Fibroblast of upper back skin (primary cell): ENCODE measurements around the gene ATP11C.
"Not testable (repeated sequence)": the region's sequence is repeated elsewhere in the genome, so short reads cannot be mapped to it uniquely, and the experiment has no call there.

Experiments
- DNase-seq: peaks from one replicate; pipeline ENCODE4 v3.0.0-alpha.2; 2013

ATP11C gene

DNA sequence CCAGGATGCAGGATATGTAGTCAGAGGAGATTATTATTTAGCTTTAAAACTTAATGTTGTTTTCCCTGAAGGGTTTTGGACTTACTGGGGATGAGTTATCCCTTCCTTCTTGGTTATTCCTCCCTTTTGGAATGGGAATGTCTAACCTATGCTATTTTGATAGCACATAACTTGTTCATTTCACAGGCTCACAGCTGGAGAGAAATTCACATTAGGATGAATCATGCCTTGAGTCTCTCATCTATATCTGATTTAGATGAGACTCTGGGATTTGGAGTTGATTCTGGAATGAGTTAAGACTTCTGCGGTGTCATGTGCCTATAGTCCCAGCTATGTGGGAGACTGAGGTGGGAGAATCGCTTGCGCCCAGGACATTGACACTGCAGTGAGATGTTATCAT, 81.1 kb downstream of the ATP11C start:
- peak; percentile 85 for DNase-seq

DNA sequence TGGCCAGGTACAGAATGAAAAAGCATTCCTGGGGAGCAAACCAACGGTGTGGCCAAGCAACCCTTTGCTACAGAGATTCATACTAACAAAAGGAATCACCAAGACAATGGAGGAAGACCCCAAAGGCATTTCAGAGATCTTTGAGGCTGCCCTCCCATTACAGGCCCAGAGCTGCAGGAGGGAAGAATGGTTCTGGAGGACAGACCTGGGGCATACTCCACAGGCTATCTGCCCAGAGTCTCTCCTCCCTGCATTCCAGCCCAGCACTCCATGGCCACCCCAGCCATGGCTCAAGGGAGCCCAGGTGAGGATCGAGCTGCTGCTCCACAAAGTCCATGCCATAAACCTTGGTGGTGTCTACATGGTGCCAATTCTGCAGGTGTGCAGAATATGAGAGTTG, 81.9 kb downstream of the ATP11C start:
- no peak for DNase-seq

DNA sequence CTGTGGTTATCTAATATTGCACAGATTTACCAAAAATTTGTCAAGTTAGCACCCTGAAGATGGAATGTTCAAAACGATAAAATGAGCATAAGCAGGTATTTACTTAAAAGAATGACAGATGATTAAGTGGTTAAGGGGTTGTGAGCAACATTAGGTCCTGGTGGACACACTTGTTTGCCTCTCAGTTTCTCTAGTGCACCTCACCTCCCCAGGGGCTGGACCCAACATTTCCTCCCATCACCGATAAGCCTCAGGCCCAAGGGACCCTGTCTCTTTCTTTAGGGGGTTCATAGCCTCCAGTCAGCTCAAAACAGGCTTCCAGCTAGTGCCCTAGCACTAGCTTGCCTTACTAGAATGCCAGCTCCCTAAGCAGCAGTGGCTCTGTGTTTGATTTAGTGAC, 88.0 kb downstream of the ATP11C start:
- no peak for DNase-seq

DNA sequence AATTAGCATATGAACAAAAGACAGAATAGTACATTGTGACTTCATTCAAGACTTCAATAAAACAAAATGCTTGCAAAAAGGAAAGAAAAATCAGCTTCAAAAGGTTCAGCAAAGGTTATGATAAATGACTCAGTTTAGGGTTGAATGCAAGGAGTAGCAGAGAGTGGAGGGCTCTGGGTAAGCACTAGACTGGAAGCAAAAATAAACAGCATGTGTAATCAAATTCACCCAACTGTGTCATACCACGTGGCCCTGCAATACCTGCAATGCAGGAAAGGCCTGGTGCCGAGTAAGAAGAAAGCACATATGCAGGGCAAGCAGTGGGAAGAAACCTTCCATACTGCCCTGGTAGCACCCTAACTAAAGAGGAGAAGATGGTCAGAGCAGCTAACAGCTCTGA, 88.7 kb downstream of the ATP11C start:
- DNase-seq: no peak

DNA sequence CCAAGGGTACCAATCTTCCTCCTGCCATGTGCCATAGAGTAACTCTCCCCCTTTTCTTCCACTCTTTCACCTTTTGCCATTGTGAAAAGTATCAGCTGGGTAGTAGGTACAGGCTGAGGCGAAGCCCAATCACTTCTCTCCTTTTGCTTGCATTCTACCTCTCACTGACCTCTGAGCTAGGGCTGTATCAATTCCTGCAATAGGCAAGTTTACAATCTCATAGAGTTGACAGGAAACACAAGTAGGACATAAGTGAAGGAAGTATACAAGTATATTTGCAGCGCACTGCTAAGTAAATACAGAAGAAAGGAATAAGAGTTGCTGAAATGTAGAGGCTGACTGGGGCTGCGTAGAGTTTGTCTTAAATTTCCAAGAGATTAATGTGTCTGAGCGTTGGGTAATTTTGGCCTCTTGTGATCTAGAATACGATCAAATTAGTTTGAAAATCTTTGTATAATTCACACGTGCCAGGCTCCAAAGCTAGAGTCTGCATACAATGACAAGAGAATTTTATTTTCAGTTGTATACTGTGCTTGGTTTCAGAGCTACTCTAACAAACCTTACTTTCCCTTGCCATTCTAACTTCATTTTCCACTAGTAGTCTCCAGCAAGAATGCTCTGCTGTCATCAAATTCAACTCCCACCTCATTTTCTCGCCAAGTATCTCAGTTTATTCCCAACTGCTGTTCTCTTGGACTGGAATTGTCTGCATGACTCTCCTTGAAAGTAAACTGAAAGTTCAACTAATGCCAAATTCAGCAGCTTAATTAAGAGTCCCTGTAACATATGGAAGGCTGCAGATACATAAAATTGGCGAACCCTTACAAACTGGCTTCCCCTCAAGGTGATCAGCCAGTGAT, 90.3 kb downstream of the ATP11C start:
- DNase-seq: no peak

DNA sequence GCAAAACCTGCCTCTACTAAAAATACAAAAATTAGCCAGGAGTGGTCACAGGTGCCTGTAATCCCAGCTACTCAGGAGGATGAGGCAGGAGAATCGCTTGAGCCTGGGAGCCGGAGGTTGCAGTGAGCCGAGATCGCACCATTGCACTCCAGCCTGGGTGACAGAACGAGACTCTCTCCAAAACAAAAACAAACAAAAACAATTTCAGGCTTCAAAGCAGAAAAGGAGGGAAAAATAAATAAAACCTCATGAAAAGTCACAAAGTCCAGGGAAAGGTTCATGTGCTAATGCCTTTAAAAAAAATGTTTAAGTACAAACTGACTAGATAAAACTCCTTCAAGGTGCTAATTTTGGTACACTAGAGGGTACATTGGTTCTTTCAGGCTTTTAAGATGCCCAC, 96.5 kb downstream of the ATP11C start:
- not testable (repeated sequence) for DNase-seq

DNA sequence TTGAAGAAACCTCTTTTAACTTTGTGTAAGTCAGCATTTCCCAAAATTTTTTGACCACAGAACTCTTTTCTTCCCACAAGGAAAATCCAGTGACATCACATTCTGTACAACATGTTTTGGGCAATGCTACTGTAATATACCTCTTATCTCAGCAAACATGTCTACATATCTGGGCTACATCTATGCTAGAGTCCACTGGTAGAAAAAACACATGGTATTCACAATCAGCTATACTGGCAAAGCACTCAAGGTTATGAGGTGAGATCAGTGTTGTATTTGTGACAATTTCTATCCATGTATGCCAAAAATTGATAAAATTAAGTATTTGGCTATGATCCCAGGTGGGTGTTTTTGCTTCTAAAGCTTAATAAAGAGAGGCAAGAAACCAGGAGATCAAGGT, 98.0 kb downstream of the ATP11C start:
- no peak for DNase-seq

DNA sequence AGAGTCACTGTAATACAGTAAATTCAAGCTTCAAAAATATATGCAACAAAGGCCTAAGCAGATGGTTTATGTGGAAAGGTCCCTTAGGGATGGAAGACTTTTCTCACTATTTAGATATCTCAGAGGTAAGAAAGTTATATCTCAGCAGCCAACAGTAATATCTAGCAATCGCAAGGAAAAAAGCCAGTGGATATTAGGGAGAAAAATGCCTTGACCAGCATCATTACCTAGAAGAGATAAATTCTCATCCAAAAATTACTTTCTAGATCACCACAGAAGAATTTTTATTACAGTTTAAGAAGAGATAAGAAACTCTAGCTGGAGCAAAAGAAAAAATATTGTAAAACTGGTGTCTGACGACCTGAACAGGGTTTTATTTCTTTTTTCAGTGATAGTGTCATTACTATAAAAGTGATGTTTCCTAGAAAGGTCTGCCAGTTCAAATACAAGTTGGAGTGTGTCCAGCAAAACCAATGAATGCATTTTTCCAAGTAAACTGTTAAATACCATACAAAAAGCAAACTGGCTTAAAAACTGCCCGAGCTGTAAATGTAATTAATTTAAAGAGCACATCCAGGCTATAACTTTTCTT, 100.0 kb downstream of the ATP11C start:
- no peak for DNase-seq

DNA sequence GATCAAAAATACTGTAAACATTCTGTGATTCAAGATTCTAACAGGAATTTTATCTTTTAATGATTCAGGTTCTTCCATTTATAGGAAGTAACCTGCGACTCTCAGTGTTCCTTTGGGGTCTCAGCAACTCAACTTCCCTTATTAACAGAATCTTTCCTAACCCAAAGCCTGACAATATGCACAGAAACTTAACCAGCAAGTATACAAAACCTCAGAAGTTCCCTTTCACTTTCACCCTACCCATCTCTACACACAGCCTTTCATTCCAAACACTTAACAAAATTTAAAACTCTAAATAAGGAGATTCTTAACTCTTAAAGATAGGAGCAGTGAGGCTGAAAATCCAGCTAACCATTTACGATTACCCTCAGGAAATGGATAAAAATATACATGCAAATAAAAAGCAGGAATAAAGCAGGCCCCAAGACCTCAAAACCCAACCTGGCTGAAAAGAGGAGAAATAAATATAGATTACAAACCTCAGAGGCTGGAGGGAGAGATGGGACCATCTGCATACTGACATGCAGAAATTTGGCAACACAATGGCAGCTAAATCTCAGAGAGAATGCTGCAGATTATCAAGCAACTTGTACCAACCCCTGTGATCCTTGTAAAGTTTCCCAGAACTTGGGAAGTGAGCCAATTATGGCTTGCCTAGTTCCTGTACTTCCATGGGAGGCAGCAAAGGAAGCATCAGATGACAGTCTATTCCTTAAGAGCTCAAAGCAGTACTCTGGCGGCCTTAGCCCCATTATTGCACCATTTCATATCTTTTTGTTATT, 101.0 kb downstream of the ATP11C start:
- DNase-seq: peak; percentile 77

DNA sequence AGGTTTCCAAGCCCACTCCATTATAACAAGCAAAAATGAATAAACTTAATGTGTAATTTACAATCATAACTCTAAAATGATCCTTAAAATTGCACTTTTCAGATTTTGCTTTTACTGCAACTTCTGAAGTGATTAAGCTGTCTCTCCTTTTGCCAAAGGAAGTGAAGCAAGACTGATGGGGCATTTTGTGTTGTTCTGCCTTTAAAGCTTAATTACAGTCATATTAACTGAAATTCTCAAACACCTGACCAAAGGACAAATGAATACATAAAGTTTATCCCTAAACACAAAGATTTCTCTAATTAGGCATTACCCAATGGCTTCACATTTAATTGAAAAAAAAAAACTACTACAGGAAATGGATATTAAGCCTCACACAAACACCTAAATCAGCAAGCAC, 101.8 kb downstream of the ATP11C start:
- DNase-seq: no peak

DNA sequence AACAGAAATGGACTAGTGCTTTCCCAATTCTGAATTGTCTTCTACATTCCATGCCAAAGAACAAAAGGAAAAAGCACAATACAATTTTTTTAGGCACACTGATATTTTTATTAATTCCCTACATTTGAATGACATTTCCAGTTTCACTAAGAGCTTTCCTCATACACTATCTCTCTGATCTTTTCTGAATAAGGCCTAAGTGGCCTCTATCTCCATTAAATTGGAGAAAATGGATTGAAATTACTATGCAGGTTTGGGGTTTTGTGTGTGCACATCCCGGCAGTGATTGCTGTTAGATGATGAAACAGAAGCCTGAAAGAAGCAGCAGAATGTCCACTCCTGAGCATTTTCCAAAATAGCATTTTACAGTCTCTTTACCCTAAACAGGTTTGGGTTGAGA, 104.0 kb downstream of the ATP11C start:
- DNase-seq: no peak

DNA sequence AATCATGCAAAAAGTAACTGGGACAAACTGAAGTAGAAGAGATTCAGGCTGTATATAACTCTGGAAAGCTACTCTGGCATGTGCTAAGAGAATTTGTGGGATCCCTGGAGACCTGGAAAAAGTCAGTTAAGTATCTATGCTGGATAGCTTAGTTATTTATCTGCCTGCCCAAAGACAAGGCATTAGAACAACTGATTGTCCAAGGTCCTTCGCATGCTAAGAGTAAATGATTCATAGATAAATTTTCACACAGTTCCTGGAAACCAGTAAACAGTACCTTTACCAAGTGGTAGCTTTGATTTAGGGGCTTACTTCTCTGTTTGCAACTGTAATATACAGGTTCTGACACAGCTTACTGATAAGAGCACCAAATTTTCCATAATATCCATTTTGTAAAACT, 104.8 kb downstream of the ATP11C start:
- peak; percentile 41 for DNase-seq

DNA sequence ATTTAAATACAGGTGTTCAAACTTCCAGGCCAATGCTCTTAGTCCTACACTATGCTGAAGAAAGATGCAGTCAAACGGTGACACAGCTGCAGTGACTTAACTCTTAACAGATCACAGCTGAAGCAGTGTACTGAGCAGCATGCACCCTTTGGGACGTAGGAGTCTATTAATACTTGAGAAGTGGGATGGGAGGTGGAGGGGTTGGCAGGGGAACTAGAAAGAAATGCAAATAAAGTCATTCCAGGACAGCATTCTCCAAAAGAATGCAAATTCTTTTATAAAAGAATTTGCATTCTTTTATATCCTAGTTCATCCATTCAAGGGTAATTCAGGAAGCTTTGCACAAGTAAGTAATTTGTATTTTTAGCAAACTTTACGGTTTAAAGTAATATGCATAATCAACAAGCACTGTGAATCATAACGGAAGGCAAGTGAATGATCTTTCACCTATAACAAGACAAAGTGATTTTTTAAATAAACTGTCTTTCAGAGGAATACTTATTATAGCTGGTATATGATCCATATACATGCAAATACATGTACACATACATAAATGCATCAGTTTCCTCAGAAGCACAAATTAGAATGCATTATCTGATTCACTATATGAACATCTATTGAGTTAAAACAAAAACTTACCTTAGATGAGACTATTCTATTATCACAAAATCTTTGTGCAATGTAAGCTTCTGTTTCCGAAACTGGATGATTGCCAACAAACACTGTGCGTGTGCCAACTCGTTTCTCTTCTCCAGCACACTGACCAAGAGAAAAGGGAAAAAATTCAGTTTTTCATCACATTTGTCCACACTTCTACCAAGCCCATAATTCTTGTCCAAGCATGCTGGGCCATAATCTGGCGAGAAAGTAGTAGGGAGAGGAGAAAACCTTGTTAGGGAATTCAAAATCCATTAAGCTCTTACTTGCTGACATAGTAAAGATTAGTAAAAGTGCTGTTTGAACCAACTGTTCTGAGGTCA, 106.5 kb downstream of the ATP11C start:
- peak; percentile 86 for DNase-seq

DNA sequence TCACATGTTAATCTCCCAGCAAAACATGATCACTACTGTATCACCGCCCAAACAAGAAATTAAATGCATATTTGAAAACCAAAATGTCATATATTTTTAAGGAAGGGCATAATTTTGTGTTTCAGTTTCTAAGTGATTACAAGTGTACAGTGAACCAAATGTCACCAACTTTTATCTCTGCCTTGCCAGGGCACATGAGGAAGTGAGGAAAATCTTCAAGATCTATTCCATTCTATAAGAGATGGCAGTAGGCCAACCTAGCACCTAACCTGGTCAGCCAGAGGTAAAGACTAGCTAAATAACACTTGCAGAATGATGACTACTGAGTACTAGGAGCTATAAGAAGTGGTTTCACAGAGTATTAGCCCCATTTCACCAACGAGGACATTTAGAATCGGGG, 107.2 kb downstream of the ATP11C start:
- no peak for DNase-seq

DNA sequence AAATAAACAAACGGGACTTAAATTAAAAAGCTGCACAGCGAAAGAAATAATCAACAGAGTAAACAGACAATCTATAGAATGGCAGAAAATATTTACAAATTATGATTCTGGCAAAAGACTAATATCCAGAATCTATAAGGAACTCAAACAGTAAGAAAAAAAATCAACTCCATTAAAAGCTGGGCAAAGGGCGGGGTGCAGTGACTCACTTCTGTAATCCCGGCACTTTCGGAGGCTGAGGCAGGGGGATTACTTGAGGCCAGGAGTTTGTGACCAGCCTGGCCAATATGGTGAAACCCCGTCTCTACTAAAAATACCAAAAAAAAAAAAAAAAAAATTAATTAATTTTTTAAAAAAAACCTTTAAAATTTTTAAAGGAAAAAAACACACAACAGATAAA, 109.0 kb downstream of the ATP11C start:
- no peak for DNase-seq

DNA sequence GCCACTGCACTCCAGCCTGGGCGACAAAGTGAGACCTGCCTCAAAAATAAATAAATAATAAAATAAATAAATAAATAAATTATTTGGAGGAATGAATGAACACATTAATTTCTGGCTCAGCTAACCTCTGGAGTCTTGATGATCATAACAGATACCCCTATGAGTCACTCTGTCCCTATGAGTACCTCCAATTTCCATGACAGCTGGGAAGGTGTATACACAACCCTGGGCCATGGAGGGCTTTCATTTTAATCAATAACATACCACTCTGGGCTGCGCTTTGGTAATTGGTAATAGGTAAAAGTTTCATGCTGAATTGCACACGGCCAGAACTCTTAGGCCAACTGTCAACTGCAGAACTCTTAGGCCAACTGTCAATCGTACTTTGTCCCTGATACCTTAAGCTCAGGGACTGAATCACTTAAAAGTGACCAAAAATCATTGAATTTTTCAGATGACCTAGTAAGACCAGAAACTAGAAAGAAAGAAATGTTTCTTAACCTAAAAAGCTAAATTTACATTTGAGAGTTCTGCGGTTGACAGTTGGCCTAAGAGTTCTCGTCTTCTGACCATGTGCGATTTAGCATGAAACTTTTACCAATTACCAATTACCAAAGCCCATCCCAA, 112.4 kb downstream of the ATP11C start:
- DNase-seq: no peak

DNA sequence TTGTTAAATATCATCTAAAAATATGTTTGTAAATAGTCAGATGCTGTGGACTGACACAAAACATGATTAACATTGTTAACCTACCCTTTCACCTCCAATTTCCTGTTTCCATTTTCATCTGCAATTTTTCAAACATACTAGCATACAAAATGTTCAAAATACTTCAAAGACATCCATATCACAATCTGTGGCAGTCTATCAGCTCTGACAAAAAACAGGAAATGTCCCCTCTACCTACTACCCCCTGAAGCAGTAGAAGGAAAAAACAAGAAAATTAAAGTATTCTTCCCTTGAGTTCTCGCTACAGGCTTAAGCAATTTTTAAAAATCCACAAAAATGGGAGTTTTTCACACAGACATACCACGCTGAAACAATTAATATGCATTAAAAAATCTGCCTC, 116.6 kb downstream of the ATP11C start:
- no peak for DNase-seq

DNA sequence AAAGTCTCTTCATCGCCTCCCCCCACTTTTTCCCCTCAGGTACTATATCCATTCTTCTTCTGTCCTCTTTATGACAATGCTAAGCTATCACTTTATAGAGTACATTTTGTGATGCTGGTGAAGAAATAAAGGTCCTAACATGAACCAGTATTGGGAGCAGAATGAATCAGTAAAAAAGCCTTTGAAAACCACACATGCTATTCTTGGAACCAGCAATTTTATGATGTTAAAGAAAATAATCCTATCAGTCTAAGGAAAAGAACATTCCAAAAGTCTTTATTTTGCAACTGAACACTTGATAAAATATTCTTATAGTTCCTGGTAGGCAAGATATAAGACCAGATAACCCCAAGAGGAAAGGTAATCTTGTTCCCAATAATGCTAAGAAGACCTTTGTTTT, 117.1 kb downstream of the ATP11C start:
- no peak for DNase-seq

DNA sequence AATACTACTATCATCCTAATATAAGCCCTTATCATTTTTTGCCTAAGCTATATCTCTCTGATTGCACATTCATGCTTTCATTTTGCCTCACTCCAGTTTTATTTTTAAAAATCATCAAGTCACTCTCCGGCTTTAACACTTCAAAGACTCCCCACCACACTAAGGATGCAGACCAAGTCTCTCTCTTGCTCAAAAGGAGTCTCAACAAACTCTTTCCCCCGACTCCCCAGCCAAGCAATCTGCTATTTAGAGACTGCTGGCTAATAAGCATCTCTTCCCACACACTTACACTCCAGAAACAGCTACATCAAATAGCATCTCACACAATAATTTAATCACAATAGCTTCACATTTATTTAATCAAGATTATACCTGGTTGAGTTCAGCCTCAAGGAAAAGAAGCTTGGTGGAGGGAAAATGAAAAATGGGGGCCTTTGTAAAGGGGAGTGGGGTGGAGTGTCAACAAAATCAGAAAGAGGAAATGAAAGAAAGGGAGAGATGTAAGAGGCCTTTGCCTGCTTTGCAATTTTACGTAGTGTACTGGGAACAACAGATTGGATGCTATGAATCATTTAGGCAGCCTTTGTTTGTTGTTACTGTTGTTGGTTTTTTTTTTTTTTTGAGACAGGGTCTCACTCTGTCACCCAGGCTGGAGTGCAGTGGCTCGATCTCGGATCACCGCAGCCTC, 120.8 kb downstream of the ATP11C start:
- DNase-seq: no peak

DNA sequence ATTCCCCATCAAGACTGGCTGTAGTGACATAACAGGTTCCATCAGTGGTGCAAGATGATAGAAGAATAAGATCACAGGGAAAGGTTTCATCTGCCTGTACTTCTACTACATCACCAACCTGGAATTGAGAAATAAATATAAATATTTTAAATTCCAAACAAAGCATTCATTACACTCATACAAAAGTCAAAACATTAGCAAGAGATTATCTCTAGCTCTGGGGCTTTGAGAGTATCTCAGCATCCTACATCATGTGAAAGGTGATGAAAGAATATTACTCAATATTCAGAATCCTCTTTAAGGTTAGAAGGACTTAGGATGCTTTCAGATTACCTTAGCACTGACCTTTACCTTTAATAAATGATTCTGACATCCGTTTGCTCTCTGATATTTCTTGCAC, 128.4 kb downstream of the ATP11C start:
- DNase-seq: no peak

DNA sequence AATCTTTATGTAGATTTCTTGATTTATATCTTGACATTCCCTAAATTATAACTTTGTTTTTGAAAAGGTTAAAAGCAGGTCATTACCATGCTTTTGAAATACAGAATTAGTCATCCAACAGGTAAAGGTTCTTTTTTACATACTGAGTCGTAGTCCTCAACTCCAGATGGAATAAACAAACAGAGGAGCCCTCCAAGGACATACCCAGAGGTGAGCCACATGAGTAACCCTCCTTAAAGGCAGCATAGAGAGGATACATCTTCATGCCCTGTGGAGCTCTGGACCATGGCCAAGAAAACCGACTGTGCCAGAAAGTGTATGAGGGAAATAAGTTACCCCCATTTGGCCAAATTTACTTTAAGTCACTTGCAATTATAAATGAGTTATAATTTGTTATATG, 129.6 kb downstream of the ATP11C start:
- DNase-seq: no peak

DNA sequence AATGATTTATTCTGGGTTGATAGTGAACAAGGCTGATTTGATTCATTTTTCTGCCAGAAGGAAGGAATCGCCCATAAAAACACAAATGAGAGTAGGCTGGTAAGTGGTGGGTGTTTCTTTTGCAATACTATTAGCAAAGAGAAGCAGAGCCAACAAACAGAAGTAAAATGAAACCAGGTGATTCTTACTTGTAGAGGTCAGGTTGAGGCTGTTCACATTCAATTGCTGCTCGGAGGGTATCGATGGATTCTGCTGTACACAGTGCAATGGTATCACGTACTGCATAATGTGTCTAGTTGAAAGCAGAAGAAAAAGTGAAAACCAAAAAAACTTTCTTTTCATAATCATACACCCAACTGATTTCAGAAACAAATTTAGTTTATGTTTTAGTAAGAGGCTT, 130.8 kb downstream of the ATP11C start:
- DNase-seq: no peak
